MG63 (cell line): ENCODE measurements around the gene JAG2. TPM values are rescaled to one million over a fixed set of nuclear protein-coding genes. Genes with fewer than 3 reads are reported as not detected.
"Not testable (repeated sequence)": the region's sequence is repeated elsewhere in the genome, so short reads cannot be mapped to it uniquely, and the experiment has no call there.

ENCODE experiments used
- DNase-seq: peaks from one replicate; pipeline ENCODE4 v3.0.0-alpha.2; 2020
- H3K27me3 ChIP-seq: fragments of 250-450 bp; sonication (Bioruptor Pico); 2 replicates; pipeline ENCODE4 v1.5.1; 2020; ENCODE audit warnings: mild to moderate bottlenecking, moderate library complexity
- H3K36me3 ChIP-seq: fragments of 250-450 bp; sonication (Bioruptor Pico); 2 replicates; pipeline ENCODE4 v1.5.1; 2020; ENCODE audit warnings: mild to moderate bottlenecking, moderate library complexity
- H3K4me3 ChIP-seq: fragments of 250-450 bp; sonication (Bioruptor Pico); 2 replicates; pipeline ENCODE4 v1.5.1; 2020; ENCODE audit warnings: mild to moderate bottlenecking, moderate library complexity
- H3K9me3 ChIP-seq: fragments of 250-450 bp; sonication (Bioruptor Pico); 2 replicates; pipeline ENCODE4 v1.5.1; 2020; ENCODE audit warnings: mild to moderate bottlenecking, moderate library complexity
- total RNA-seq: library from RNA; depleted of rRNA; stranded (reverse); fragments of >200 nt; shearing (Covaris generic); gene quantifications from 2 replicates; pipeline ENCODE4 v1.2.3, GENCODE V29; 2014; ENCODE audit warnings: low replicate concordance

JAG2 gene
- total RNA-seq, 1 experiment from 2014 or later: 3.1 TPM

- Histone ChIP-seq H3K36me3 (no peaks in the 10 kb centered on the region), H3K4me3 (no peak overlapping the region), H3K27me3 (peaks cover 6% of the 10 kb centered on the region; the same call in 1 of the 2 replicates), H3K9me3 (peaks cover 4% of the 10 kb centered on the region; the same call in 1 of the 2 replicates)
- no peak for DNase-seq
Measured at GRCh38 chr14:105126126-105126980, 42.2 kb downstream of the JAG2 start.

- Histone ChIP-seq H3K9me3 (no peaks in the 10 kb centered on the region), H3K36me3 (no peaks in the 10 kb centered on the region), H3K27me3 (peaks cover 6% of the 10 kb centered on the region; the same call in 1 of the 2 replicates), H3K4me3 (no peak overlapping the region)
- no peak for DNase-seq
Measured at GRCh38 chr14:105124823-105125222, 43.8 kb downstream of the JAG2 start.

GRCh38 chr14:105123981-105124765 is 44.4 kb downstream of the JAG2 start:
- Histone ChIP-seq H3K4me3 (no peak overlapping the region), H3K36me3 (no peaks in the 10 kb centered on the region), H3K9me3 (no peaks in the 10 kb centered on the region), H3K27me3 (peaks cover 6% of the 10 kb centered on the region; the same call in 1 of the 2 replicates)
- no peak for DNase-seq

- Histone ChIP-seq H3K36me3 (no peaks in the 10 kb centered on the region), H3K9me3 (no peaks in the 10 kb centered on the region), H3K27me3 (peaks cover 6% of the 10 kb centered on the region; the same call in 1 of the 2 replicates), H3K4me3 (no peak overlapping the region)
- DNase-seq: no peak
Measured at GRCh38 chr14:105123064-105123665, 45.4 kb downstream of the JAG2 start.

GRCh38 chr14:105120056-105120455 is 48.5 kb downstream of the JAG2 start:
- Histone ChIP-seq H3K27me3 (no peaks in the 10 kb centered on the region), H3K36me3 (no peaks in the 10 kb centered on the region), H3K9me3 (no peaks in the 10 kb centered on the region), H3K4me3 (no peak overlapping the region)
- no peak for DNase-seq

GRCh38 chr14:105119408-105120025 is 49.1 kb downstream of the JAG2 start:
- H3K4me3 ChIP-seq: no peak overlapping the region
- DNase-seq: no peak
- H3K27me3 ChIP-seq: no peaks in the 10 kb centered on the region
- no peaks in the 10 kb centered on the region for H3K9me3 ChIP-seq
- H3K36me3 ChIP-seq: no peaks in the 10 kb centered on the region

- DNase-seq: no peak
- Histone ChIP-seq H3K9me3 (no peaks in the 10 kb centered on the region), H3K4me3 (no peak overlapping the region), H3K27me3 (no peaks in the 10 kb centered on the region), H3K36me3 (no peaks in the 10 kb centered on the region)
Measured at GRCh38 chr14:105118646-105119407, 49.7 kb downstream of the JAG2 start.

- no peak overlapping the region for H3K4me3 ChIP-seq
- H3K9me3 ChIP-seq: no peaks in the 10 kb centered on the region
- H3K36me3 ChIP-seq: no peaks in the 10 kb centered on the region
- H3K27me3 ChIP-seq: no peaks in the 10 kb centered on the region
- no peak for DNase-seq
Measured at GRCh38 chr14:105117710-105118385, 50.7 kb downstream of the JAG2 start.

- H3K27me3 ChIP-seq: no peaks in the 10 kb centered on the region
- no peak for DNase-seq
- no peak overlapping the region for H3K4me3 ChIP-seq
- H3K9me3 ChIP-seq: no peaks in the 10 kb centered on the region
- no peaks in the 10 kb centered on the region for H3K36me3 ChIP-seq
Measured at GRCh38 chr14:105117257-105117646, 51.3 kb downstream of the JAG2 start.

GRCh38 chr14:105116451-105117256 is 51.9 kb downstream of the JAG2 start:
- DNase-seq: no peak
- Histone ChIP-seq H3K4me3 (no peak overlapping the region), H3K36me3 (no peaks in the 10 kb centered on the region), H3K9me3 (no peaks in the 10 kb centered on the region), H3K27me3 (no peaks in the 10 kb centered on the region)

GRCh38 chr14:105109243-105109642 is 59.3 kb downstream of the JAG2 start:
- not testable (repeated sequence) for H3K27me3 ChIP-seq, H3K36me3 ChIP-seq, H3K4me3 ChIP-seq, DNase-seq, H3K9me3 ChIP-seq

- DNase-seq: no peak
- no peaks in the 10 kb centered on the region; the same call in 1 of the 2 replicates for H3K27me3 ChIP-seq
- H3K4me3 ChIP-seq: no peak overlapping the region
- no peaks in the 10 kb centered on the region for H3K36me3 ChIP-seq
- no peaks in the 10 kb centered on the region for H3K9me3 ChIP-seq
Measured at GRCh38 chr14:105108516-105108864, 60.1 kb downstream of the JAG2 start.

- no peak for DNase-seq
- no peaks in the 10 kb centered on the region for H3K36me3 ChIP-seq
- H3K27me3 ChIP-seq: no peaks in the 10 kb centered on the region; the same call in 1 of the 2 replicates
- H3K4me3 ChIP-seq: no peak overlapping the region
- no peaks in the 10 kb centered on the region for H3K9me3 ChIP-seq
Measured at GRCh38 chr14:105107781-105108515, 60.6 kb downstream of the JAG2 start.

GRCh38 chr14:105107351-105107750 is 61.2 kb downstream of the JAG2 start:
- H3K9me3 ChIP-seq: no peaks in the 10 kb centered on the region
- DNase-seq: no peak
- H3K27me3 ChIP-seq: no peaks in the 10 kb centered on the region; the same call in 1 of the 2 replicates
- H3K4me3 ChIP-seq: no peak overlapping the region
- H3K36me3 ChIP-seq: no peaks in the 10 kb centered on the region
